Measurements from ENCODE around the gene HSPA5.
"Not testable (repeated sequence)": the region's sequence is repeated elsewhere in the genome, so short reads cannot be mapped to it uniquely, and the experiment has no call there.

Gene HSPA5

DNA sequence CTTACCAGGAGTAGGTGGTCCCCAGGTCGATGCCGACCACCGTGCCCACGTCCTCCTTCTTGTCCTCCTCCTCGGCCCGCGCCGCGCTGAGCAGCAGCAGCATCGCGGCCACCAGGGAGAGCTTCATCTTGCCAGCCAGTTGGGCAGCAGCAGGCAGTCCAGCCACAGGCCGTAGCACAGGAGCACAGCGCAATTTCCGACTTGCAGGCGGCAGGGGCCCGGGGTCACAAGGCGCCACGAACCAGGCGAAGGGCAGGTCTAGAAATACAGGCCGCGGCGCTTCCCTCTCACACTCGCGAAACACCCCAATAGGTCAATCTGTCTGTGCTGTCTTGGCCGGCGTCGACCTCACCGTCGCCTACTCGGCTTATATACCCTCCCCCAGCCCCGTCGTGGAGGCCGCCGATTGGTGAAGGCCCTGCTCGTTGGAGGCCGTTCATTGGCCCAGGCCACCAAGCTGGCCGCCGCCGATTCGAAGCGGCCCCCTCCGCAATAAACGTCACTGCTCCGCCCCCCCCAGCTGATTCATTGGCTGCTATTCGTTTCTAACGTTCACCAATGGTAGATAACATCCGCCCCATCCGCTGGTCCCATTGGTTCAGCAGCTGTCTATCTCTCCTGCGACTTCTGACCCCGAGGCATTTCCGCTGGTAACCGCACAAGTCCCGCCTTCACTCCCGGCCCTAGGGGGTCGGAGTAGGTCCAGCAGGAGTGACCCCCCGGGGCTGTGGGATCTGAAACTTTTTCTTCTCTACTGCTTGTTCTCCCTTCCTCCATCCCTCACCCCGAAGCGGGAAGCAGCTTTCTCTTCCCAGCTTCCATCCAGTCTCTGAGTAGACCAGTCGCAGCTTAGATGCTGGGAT is at the start of gene HSPA5:
Gene HSPA5 (minus strand): TSS at position 344 of the 863 bp plus-strand sequence. CDS start 217 bp downstream, at position 127.
- peak; percentile 100 for DNase-seq

DNA sequence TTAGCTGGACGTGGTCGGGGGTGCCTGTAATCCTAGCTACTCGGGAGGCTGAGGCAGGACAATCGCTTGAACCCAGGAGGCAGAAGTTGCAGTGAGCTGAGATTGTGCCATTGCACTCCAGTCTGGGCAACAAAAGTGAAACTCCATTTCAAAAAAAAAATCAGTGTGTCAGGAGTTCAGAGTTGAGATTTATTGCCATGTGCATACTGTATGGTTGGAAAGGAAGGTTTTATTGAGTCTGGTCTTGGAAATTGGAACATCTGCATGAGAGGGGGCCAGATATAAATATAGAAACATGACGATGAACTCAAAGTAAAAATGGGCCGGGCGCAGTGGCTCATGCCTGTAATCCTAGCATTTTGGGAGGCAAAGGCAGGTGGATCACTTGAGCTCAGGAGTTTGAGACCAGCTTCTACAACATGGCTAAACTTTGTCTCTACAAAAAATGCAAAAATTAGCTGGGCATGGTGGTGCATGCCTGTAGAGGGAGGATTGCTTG is 45.8 kb upstream of the HSPA5 start:
- not testable (repeated sequence) for DNase-seq

GRCh38 chr9:125284855-125285254 is 43.7 kb upstream of the HSPA5 start:
- DNase-seq = no peak

DNA sequence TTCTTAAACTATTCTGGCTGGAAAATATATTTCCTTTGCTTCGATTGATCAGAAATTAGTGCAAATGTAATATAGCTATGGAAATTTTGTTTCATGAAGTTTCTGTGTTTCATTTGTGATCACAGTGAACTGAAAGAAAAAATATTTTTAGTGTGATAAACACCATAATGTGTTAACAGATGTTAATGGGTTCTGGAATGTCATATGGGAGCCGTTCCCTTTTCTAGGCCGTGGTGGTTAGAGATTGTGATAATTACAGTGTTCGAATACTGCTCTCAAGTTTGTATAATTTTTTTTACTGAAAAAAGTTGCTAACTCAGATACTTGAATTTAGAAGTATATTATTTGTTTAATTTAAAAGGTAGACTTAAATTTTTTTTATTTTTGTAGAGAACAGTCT is 39.8 kb upstream of the HSPA5 start:
- DNase-seq = no peak

DNA sequence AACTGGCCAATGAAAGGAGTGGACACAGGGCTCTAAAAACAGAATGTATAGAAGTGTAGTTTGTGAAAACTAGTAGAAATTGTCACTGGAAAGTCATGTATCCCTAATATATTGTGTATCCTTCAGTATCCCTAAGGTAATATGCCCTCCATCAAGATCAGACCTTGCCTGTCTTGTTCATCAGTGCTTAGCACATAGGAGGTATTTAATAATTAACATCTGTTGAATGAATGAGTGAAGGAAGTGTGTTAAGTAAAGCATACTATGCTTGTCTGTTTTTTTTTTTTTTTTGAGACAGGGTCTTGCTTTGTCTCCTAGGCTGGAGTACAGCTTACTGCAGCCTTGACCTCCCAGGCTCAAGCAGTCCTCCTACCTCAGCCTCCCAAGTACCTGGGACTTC is 36.3 kb upstream of the HSPA5 start:
- no peak for DNase-seq

DNA sequence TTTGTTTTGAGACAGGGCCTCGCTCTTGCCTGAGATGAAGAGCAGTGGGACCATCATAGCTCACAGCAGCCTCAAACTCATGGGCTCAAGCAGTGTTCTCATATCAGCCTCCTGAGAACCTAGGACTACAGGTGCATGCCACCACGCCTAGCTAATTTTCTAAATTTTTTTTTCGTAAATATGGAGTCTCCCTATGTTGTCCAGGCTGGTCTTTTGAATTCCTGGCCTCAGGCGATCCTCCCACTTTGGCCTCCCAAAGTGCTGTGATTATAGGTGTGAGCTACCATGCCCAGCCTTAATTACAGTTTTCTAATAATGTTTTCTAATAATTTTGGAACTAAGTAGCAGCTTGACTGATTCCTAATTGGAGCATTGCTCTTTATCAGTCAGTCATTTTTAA is 35.6 kb upstream of the HSPA5 start:
- no peak for DNase-seq

GRCh38 chr9:125272697-125273096 is 31.6 kb upstream of the HSPA5 start:
- no peak for DNase-seq

DNA sequence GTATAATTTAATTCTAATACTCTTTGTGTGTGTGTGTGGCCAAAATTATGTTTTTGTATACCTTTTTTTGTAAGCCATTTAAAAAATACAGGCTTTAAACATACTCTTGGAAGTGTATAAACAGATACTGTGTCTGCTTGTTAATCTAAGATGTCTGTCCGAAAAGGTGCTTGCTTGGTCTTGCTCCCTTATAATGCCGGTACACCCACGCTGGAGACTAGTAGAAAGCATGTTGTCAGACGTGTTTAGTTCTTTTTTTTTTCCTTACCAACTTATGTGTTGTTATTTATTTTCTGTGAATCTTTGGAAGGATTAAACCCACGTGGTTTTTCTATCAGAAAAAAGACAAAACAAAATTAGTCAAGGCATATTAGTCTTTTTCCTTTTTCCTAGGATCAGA is 29.9 kb upstream of the HSPA5 start:
- DNase-seq = no peak

- DNase-seq = no peak
Observed at GRCh38 chr9:125269014-125269397, 27.9 kb upstream of the HSPA5 start.

DNA sequence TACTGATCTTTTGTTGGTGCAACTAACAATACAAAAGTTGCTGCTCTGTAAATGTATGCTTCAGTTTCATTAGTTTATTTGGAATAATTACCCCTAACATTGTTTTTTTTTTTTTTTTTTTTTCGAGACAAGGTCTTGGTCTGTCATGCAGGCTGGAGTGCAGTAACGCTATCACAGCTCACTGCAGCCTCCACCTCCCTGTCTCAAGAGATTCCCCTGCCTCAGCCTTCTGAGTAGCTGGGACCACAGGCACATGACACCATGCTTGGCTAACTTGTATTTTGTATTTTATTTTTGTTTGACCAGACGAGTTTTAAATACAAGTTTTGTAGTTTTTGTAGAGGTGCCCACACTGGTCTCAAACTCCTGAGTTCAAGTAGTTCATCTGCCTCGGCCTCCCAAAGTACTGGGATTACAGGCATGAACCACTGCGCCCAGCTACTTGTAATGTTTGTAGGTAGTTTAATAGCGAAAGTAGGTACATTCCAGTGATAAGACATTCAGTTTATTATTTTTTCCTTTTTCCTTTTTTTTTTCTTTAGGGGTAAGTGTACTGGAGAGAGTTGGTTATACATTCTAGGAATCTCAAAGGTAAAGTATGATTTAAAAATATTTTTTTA is 27.4 kb upstream of the HSPA5 start:
- DNase-seq = no peak

- DNase-seq = not testable (repeated sequence)
Observed at GRCh38 chr9:125264068-125264467, 22.9 kb upstream of the HSPA5 start.

- no peak for DNase-seq
Observed at GRCh38 chr9:125262294-125262991, 21.3 kb upstream of the HSPA5 start.

GRCh38 chr9:125261501-125262293 is 20.6 kb upstream of the HSPA5 start, which contains the start of gene GAPVD1:
GAPVD1 (plus strand) TSS chr9:125261826; CDS start chr9:125298922, 37,096 bp downstream.
- DNase-seq = peak; percentile 85 to 90

DNA sequence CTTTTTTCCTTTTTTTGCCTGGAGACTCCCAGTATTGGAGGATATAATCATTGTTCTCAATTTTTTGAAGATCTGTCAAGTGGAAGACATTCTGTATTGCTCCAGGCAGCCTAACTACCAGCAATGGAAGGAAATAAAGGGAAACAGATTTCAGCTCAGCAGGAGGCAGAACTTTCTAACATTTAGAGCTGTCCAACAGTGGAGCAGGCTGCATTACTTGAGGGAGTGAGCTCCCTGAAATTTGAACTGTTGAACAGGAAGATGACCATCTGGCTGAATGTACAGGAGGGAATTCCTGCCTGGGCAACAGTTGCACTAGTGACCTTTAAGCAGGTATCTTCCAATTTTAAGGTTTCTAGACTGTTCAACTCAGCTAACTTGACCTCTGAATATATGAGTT is 19.4 kb upstream of the HSPA5 start:
- no peak for DNase-seq

DNA sequence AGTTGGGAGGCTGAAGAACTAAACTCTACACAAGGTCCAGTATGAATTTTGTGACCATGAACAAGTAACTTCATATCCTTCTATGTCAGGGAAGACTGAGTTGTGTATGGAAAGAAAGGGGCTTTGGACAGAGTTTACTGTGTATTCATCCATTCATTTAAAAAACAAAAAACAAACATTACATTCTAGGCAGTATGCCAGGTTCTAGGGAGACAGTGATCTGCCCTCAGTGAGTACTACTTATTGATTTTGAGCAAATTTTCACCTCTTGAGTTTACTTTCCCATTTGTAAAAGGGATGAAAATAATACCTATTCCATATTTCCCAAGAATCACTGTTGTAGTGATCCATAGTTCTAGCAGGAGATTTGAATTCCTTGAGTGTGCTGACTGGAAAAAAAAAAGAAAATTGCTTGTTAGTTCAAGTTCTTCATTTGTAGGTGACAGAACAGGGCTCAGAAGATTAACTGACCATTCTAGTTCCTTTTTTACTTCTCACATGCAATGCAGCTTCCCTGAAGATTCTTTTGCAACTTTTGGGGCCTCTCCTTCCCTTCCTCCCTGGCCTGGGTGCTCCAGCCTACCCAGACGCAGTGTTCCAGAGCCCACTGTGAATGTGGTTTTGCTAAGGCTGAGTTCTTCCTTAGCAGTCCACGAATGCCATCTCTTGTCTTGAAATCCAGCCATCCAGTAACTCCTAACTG is 17.8 kb upstream of the HSPA5 start:
- no peak for DNase-seq

GRCh38 chr9:125258160-125258785 is 17.1 kb upstream of the HSPA5 start:
- no peak for DNase-seq

GRCh38 chr9:125255781-125256391 is 14.7 kb upstream of the HSPA5 start:
- DNase-seq = no peak

- no peak for DNase-seq
Observed at GRCh38 chr9:125254231-125254630, 13.1 kb upstream of the HSPA5 start.

- no peak for DNase-seq
Observed at GRCh38 chr9:125246261-125246667, 5.1 kb upstream of the HSPA5 start.

DNA sequence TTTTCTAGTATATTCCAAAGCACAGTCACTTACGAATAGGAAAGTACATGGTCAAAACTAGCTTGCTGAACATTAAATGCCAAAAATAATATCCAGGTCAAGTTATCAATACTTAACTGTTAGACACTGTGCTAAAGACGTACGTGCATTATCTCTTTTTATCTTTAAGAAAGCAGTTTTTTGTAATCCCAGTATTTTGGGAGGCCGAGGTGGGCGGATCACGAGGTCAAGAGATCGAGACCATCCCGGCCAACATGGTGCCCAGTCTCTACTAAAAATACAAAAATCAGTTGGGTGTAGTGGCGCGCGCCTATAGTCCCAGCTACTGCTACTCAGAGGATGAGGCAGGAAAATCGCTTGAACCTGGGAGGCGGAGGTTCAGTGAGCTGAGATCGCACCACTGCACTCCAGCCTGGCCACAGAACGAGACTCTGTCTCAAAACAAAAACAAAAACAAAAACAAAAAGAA is 2.7 kb upstream of the HSPA5 start:
- no peak for DNase-seq

Measured in activated CD4-positive, alpha-beta T cell treated with anti-CD3 and anti-CD28 coated beads, Interleukin-2, amount 50 U/mL, for 48 hours (primary cell).